ENCODE data around the gene TFF2.

DNA sequence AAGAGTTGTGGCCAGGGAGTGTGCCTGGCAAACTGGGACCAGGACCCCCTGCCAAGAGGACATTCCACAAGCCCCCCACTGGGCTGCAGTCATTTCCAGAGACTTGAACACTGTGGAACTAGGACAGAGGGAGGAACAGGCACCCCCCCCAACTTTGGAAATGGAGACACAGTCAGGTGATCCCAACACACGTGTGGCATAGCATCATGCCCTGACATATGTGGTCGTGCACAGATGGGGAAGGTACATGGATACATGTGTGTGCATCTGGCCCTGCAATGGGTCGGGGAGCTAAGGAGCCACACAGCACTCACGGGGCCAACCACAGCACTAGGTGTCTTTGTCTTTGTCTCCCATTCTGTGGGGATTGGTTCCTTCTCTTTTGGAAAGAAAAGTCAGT lies 28.9 kb downstream of the TFF2 start:
- TF ChIP-seq POLR2AphosphoS5 (IDR thresholded peaks at IDR 0.05; ENCODE audit: low read depth, low read length): no peak
- no peak for TF ChIP-seq POLR2A (IDR thresholded peaks at IDR 0.05; ENCODE audit: low read depth, low read length)
- no peak for TF ChIP-seq TAF1 (IDR thresholded peaks at IDR 0.05; ENCODE audit: low read depth, low read length)

Measured in GM12891 (cell line).